PFSK-1 (cell line): Measurements from ENCODE around the gene CALCOCO2.

Experiments
- FOXP2 ChIP-seq: optimal IDR thresholded peaks from 2 replicates; pipeline ENCODE3; 2011; ENCODE audit warnings: borderline replicate concordance, control low read depth, inconsistent platforms; ENCODE audit not compliant: insufficient read depth; ENCODE audit errors: extremely low read length, extremely low read depth
- POLR2AphosphoS5 ChIP-seq: IDR thresholded peaks from 2 replicates; pipeline ENCODE4 v1.6.1; 2012; ENCODE audit warnings: low read depth, mild to moderate bottlenecking, control low read depth, low read length, moderate library complexity
- REST ChIP-seq, 2 experiments: IDR thresholded peaks; 2 replicates each; pipeline versions ENCODE4 v1.6.1 to v1.8.0; 2011 to 2012; ENCODE audit warnings: low read depth in 2 of 2, low read length in 2 of 2, control low read depth in 1 of 2, inconsistent platforms in 1 of 2, mild to moderate bottlenecking in 1 of 2, moderate library complexity in 1 of 2; ENCODE audit not compliant: insufficient read depth in 1 of 2
- SIN3A ChIP-seq: IDR thresholded peaks from 2 replicates; pipeline ENCODE4 v1.6.1; 2012; ENCODE audit warnings: mild to moderate bottlenecking, low read length, moderate library complexity, borderline replicate concordance; ENCODE audit not compliant: insufficient read depth

GRCh38 chr17:48878920-48879898, 48.4 kb downstream of the CALCOCO2 start:
- TF ChIP-seq FOXP2 (no peak), POLR2AphosphoS5 (no peak), SIN3A (no peak), REST (IDR thresholded peaks at IDR 0.05; ENCODE audit: insufficient read depth in 1 of 2, low read depth in 2 of 2, low read length in 2 of 2) (peak in 1 of 2 experiments; percentile 82; a peak in 2 of 4 replicates)
